ENCODE data around the gene GRIK5.

GRIK5 gene

GRCh38 chr19:42096255-42096837, 26.3 kb upstream of the GRIK5 start:
- no peak for DNase-seq (ENCODE audit: low read depth, low spot score)
- H3K27ac ChIP-seq, result no peak overlapping the region

GRCh38 chr19:42095814-42096230, 25.8 kb upstream of the GRIK5 start:
- DNase-seq (ENCODE audit: low read depth, low spot score), result no peak
- no peak overlapping the region for H3K27ac ChIP-seq

- DNase-seq (ENCODE audit: low read depth, low spot score), result no peak
- H3K27ac ChIP-seq, result no peak overlapping the region
Measured at GRCh38 chr19:42095142-42095813, 25.3 kb upstream of the GRIK5 start.

- DNase-seq (ENCODE audit: low read depth, low spot score), result no peak
- no peak overlapping the region for H3K27ac ChIP-seq
Measured at GRCh38 chr19:42093926-42094325, 23.9 kb upstream of the GRIK5 start.

- H3K27ac ChIP-seq, result no peak overlapping the region
- no peak for DNase-seq (ENCODE audit: low read depth, low spot score)
Measured at GRCh38 chr19:42093505-42093904, 23.5 kb upstream of the GRIK5 start.

- DNase-seq (ENCODE audit: low read depth, low spot score), result no peak
- H3K27ac ChIP-seq, result no peak overlapping the region
Measured at GRCh38 chr19:42092350-42092749, 22.3 kb upstream of the GRIK5 start.

GRCh38 chr19:42091742-42092141, 21.7 kb upstream of the GRIK5 start:
- H3K27ac ChIP-seq, result no peak overlapping the region
- DNase-seq (ENCODE audit: low read depth, low spot score), result no peak

- no peak for DNase-seq (ENCODE audit: low read depth, low spot score)
- no peak overlapping the region for H3K27ac ChIP-seq
Measured at GRCh38 chr19:42091300-42091699, 21.3 kb upstream of the GRIK5 start.

- no peak overlapping the region for H3K27ac ChIP-seq
- DNase-seq (ENCODE audit: low read depth, low spot score), result no peak
Measured at GRCh38 chr19:42090672-42091071, 20.7 kb upstream of the GRIK5 start.

- H3K27ac ChIP-seq, result no peak overlapping the region
- no peak for DNase-seq (ENCODE audit: low read depth, low spot score)
Measured at GRCh38 chr19:42089772-42090171, 19.8 kb upstream of the GRIK5 start.

GRCh38 chr19:42089191-42089750, 19.3 kb upstream of the GRIK5 start:
- H3K27ac ChIP-seq, result no peak overlapping the region

GRCh38 chr19:42088471-42089190, 18.6 kb upstream of the GRIK5 start:
- DNase-seq (ENCODE audit: low read depth, low spot score), result no peak
- no peak overlapping the region for H3K27ac ChIP-seq

More at GRCh38 chr19:42089191-42089750, 19.3 kb upstream of the GRIK5 start:
- DNase-seq (ENCODE audit: low read depth, low spot score), result no peak

GRCh38 chr19:42086770-42087550, 17.0 kb upstream of the GRIK5 start:
- no peak for DNase-seq (ENCODE audit: low read depth, low spot score)
- no peak overlapping the region for H3K27ac ChIP-seq

- no peak for DNase-seq (ENCODE audit: low read depth, low spot score)
- H3K27ac ChIP-seq, result no peak overlapping the region
Measured at GRCh38 chr19:42086188-42086736, 16.3 kb upstream of the GRIK5 start.

GRCh38 chr19:42083537-42083936, 13.5 kb upstream of the GRIK5 start:
- no peak overlapping the region for H3K27ac ChIP-seq
- DNase-seq (ENCODE audit: low read depth, low spot score), result no peak

GRCh38 chr19:42081584-42082203, 11.7 kb upstream of the GRIK5 start:
- DNase-seq (ENCODE audit: low read depth, low spot score), result no peak
- no peak overlapping the region for H3K27ac ChIP-seq

- no peak overlapping the region for H3K27ac ChIP-seq
- DNase-seq (ENCODE audit: low read depth, low spot score), result no peak
Measured at GRCh38 chr19:42080764-42081375, 10.9 kb upstream of the GRIK5 start.

GRCh38 chr19:42079886-42080763, 10.1 kb upstream of the GRIK5 start:
- no peak for DNase-seq (ENCODE audit: low read depth, low spot score)

More at GRCh38 chr19:42079886-42080763, 10.1 kb upstream of the GRIK5 start:
- no peak overlapping the region for H3K27ac ChIP-seq
